PC-9 (cell line): ENCODE data around the gene SLC4A2. TPM values are rescaled to one million over a fixed set of nuclear protein-coding genes. Genes with fewer than 3 reads are reported as not detected.

Experiments
- BruUV-seq: library from RNA; stranded (reverse); fragments of 400-500 nt; replicated peaks from 2 replicates; lab custom pipeline; 2021; lab: Mats Ljungman, UMichigan
- CTCF ChIA-PET: fragments of 300-600 bp; sonication (Branson Sonifier 250); formaldehyde crosslinking; loops from one replicate; lab custom pipeline; 2022; ENCODE audit warnings: antibody characterized with exemption; lab: Charles Lee
- POLR2A ChIA-PET: fragments of 300-600 bp; sonication (Branson Sonifier 250); formaldehyde crosslinking; loops from one replicate; lab custom pipeline; 2022; ENCODE audit warnings: antibody characterized with exemption; ENCODE audit not compliant: unreplicated experiment; lab: Charles Lee
- DNase-seq, 2 experiments: peaks; one replicate each; pipeline versions ENCODE4 v3.0.0 to v3.0.0-alpha.2; 2015 to 2022; ENCODE audit warnings: mixed read lengths in 1 of 2
- H2AFZ ChIP-seq: fragments of 200-600 bp; sonication (generic); 2 replicates; pipeline ENCODE4 v1.8.1; 2017; ENCODE audit warnings: antibody characterized with exemption
- H3F3A ChIP-seq: fragments of 200-600 bp; sonication (generic); 2 replicates; pipeline ENCODE4 v1.8.1; 2017; ENCODE audit warnings: antibody characterized with exemption, mild to moderate bottlenecking, low read depth; ENCODE audit not compliant: insufficient read depth
- H3K27ac ChIP-seq: fragments of 200-600 bp; sonication (generic); 2 replicates; pipeline ENCODE4 v1.6.1; 2016; ENCODE audit warnings: mixed run types
- H3K27me3 ChIP-seq: fragments of 200-600 bp; sonication (generic); 2 replicates; pipeline ENCODE4 v1.6.1; 2016; ENCODE audit warnings: low read depth, mixed run types; ENCODE audit not compliant: insufficient read depth
- H3K36me3 ChIP-seq: fragments of 200-600 bp; sonication (generic); 2 replicates; pipeline ENCODE4 v1.6.1; 2016; ENCODE audit warnings: low read depth, mixed run types
- H3K4me1 ChIP-seq: fragments of 200-600 bp; sonication (generic); replicated peaks from 2 replicates; pipeline ENCODE4 v1.6.1; 2016; ENCODE audit warnings: mixed run types; ENCODE audit not compliant: insufficient read depth
- H3K4me2 ChIP-seq: fragments of 200-600 bp; sonication (generic); 2 replicates; pipeline ENCODE4 v1.6.1; 2017; ENCODE audit warnings: mixed run types
- H3K4me3 ChIP-seq: fragments of 200-600 bp; sonication (generic); 2 replicates; pipeline ENCODE4 v1.6.1; 2016; ENCODE audit warnings: mixed run types
- H3K79me2 ChIP-seq: fragments of 200-600 bp; sonication (generic); 2 replicates; pipeline ENCODE4 v1.6.1; 2017; ENCODE audit warnings: low read depth, mixed run types
- H3K9me2 ChIP-seq: fragments of 200-600 bp; sonication (generic); 2 replicates; pipeline ENCODE4 v1.8.1; 2017; ENCODE audit warnings: mild to moderate bottlenecking; ENCODE audit not compliant: insufficient read depth
- H3K9me3 ChIP-seq: fragments of 200-600 bp; sonication (generic); 2 replicates; pipeline ENCODE4 v1.8.1; 2016; ENCODE audit warnings: low read depth; ENCODE audit not compliant: insufficient read depth
- H4K20me1 ChIP-seq: fragments of 200-600 bp; sonication (generic); 2 replicates; pipeline ENCODE4 v1.8.1; 2017; ENCODE audit not compliant: insufficient read depth
- EZH2 ChIP-seq: fragments of 200-600 bp; sonication (generic); IDR thresholded peaks from 2 replicates; pipeline ENCODE4 v1.8.0; 2017; ENCODE audit warnings: antibody characterized with exemption, low read depth
- intact Hi-C: fragments of 100-400 bp; cut with micrococcal nuclease; formaldehyde crosslinking; loops from one replicate; pipeline ENCODE4 v1.10.0; 2022; ENCODE audit not compliant: unreplicated experiment
- total RNA-seq: library from RNA; stranded (reverse); gene quantifications from 2 replicates; pipeline ENCODE4 v1.2.3, GENCODE V29; 2021
- TF ChIP-seq, protein P1 (sequence below): fragments of 200-600 bp; sonication (generic); conservative IDR thresholded peaks from 2 replicates; pipeline ENCODE4 v1.6.1; 2017; ENCODE audit warnings: mixed run types, antibody characterized with exemption, mild to moderate bottlenecking, moderate library complexity

The SLC4A2 gene
- total RNA-seq, 1 experiment from 2014 or later = 245 TPM

DNA sequence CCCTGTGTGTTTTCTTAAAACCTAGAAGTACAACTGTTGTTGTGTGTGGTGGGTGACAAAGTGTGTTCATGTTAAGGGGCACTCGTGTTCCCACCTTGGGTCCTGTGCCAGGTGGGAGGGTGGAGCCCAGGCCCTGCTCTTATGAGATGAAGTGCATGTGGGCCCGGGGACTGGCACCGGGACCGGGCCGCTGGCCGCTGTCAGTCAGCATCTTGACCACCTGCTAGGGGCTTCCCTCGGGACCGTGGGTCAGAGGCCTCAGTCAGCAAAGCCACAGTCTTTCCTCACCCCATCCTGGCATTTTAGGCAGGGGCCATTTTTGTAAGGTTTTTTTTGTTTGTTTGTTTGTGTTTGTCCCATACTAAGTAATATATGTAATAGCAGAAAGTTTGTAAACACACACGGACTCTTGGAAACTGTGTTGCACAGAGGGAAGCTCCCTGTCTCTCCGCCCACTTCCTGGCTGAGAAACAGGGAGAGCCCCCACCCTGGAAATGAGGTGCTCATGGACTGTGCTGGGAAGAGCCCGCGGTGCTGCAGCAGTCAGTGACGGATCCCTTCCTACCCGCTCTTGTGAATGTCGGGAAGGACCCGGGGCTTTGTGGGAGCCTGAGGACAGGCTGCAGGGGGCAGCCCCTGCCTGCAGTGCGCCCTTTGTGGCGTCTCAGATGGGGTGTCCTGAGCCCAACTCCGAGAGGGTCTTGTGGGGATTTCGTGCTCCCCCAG is 40.3 kb downstream of the SLC4A2 start:
- no peak for TF ChIP-seq EZH2
- TF ChIP-seq, protein P1, sequence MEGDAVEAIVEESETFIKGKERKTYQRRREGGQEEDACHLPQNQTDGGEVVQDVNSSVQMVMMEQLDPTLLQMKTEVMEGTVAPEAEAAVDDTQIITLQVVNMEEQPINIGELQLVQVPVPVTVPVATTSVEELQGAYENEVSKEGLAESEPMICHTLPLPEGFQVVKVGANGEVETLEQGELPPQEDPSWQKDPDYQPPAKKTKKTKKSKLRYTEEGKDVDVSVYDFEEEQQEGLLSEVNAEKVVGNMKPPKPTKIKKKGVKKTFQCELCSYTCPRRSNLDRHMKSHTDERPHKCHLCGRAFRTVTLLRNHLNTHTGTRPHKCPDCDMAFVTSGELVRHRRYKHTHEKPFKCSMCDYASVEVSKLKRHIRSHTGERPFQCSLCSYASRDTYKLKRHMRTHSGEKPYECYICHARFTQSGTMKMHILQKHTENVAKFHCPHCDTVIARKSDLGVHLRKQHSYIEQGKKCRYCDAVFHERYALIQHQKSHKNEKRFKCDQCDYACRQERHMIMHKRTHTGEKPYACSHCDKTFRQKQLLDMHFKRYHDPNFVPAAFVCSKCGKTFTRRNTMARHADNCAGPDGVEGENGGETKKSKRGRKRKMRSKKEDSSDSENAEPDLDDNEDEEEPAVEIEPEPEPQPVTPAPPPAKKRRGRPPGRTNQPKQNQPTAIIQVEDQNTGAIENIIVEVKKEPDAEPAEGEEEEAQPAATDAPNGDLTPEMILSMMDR = no peak
- no TSS peak for BruUV-seq
- no peaks in the 10 kb centered on the region for H3K27me3 ChIP-seq
- ChIA-PET POLR2A (no interaction called here), CTCF (no interaction called here)
- H3K4me1 ChIP-seq = no peaks in the 10 kb centered on the region
- no peak overlapping the region for H2AFZ ChIP-seq
- H3K4me3 ChIP-seq = no peak overlapping the region
- peaks cover 3% of the 10 kb centered on the region; the same call in 1 of the 2 replicates for H3F3A ChIP-seq
- no peak for DNase-seq
- peaks cover 54% of the 10 kb centered on the region for H3K79me2 ChIP-seq
- no peak overlapping the region for H3K4me2 ChIP-seq
- no peaks in the 10 kb centered on the region for H3K9me2 ChIP-seq
- H3K9me3 ChIP-seq = no peaks in the 10 kb centered on the region
- 0 out of 2 replicates have a peak, but pooled peaks cover 5% of the 10 kb centered on the region for H3K36me3 ChIP-seq
- H4K20me1 ChIP-seq = peaks cover 67% of the 10 kb centered on the region
- no peak overlapping the region for H3K27ac ChIP-seq
- intact Hi-C loops = no loop called here

DNA sequence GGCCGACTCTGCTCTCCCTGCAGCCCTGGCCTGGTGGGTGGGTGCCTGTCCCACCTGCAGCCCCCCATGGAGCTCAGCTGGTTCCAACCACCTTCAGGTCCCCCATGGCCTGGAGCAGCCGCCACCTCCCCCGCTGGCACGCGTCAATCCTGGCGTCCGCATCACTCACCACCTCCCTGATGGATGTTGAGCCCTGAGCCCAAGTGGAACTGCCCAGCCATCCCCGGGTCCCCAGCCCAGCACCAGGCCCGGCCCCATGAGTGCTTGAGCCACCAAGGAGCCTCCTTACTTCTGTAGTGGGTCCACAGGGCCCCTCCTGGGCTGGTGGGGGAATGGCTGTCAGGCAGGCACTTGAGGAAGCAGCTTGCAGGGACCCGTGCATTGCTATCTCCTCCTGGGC is 41.5 kb downstream of the SLC4A2 start:
- POLR2A ChIA-PET = no interaction called here
- intact Hi-C loops = no loop called here
- H3K4me2 ChIP-seq = no peak overlapping the region
- H3K27ac ChIP-seq = no peak overlapping the region
- no TSS peak for BruUV-seq
- H3K36me3 ChIP-seq = 0 out of 2 replicates have a peak, but pooled peaks cover 5% of the 10 kb centered on the region
- no peak overlapping the region for H2AFZ ChIP-seq
- H3K27me3 ChIP-seq = no peaks in the 10 kb centered on the region
- no peaks in the 10 kb centered on the region for H3K9me2 ChIP-seq
- H3K4me1 ChIP-seq = no peaks in the 10 kb centered on the region
- peaks cover 57% of the 10 kb centered on the region for H4K20me1 ChIP-seq
- no peaks in the 10 kb centered on the region for H3K9me3 ChIP-seq
- no peak for TF ChIP-seq EZH2
- TF ChIP-seq, protein P1 = no peak
- H3F3A ChIP-seq = peaks cover 3% of the 10 kb centered on the region; the same call in 1 of the 2 replicates
- no peak for DNase-seq
- peaks cover 41% of the 10 kb centered on the region for H3K79me2 ChIP-seq
- CTCF ChIA-PET = no interaction called here
- H3K4me3 ChIP-seq = no peak overlapping the region

DNA sequence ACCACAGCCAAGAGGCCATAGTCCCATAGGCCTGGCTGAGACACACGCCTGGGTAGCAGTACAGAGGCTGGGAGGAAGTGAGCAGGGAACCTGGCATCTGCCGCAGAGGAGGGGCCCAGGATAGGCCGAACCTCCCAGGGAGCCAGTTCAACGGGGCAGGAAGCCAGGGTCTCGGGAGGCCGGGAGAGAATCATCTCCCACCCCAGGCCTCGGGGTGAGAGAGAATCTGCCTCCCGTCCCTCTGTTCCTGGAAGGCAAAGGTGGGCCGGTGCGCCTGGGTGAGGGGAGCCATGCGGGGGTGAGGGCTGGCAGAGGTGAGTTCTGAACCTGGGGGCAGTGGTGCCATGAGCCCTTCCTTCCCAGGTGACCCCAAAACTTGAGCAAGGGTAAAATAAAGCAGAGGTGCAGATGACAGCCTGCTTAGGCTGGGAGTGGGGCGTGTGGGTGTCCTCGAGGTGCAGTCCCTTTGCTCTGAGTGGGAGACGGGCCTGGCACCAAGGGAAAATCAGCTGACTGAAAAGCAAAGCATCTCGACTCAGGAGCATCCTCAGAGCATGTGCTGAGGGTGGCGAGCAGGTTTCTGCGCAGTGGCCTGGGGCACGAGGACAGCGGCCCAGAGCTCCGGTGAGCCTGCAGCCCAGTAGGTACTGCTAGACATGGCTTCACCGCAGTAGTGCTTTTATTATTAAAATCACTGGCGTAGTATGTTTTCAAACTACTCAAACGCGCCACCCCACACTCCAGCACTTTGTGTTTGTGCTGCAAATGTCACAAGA is 42.4 kb downstream of the SLC4A2 start:
- BruUV-seq = no TSS peak
- Histone ChIP-seq H3K27ac (no peak overlapping the region), H3K4me2 (no peak overlapping the region), H3K9me2 (no peaks in the 10 kb centered on the region), H4K20me1 (peaks cover 54% of the 10 kb centered on the region), H2AFZ (no peak overlapping the region), H3K4me1 (no peaks in the 10 kb centered on the region), H3K79me2 (peaks cover 32% of the 10 kb centered on the region), H3K27me3 (no peaks in the 10 kb centered on the region), H3K4me3 (no peak overlapping the region), H3K36me3 (0 out of 2 replicates have a peak, but pooled peaks cover 5% of the 10 kb centered on the region), H3F3A (no peaks in the 10 kb centered on the region), H3K9me3 (no peaks in the 10 kb centered on the region)
- intact Hi-C loops = no loop called here
- TF ChIP-seq, protein P1 = no peak
- no peak for TF ChIP-seq EZH2
- no peak for DNase-seq
- CTCF ChIA-PET = no interaction called here
- POLR2A ChIA-PET = interaction anchor here (0.6 kb wide), 1 partner anchor 195 kb away, joined by 3 read pairs; no protein-coding TSS in a partner anchor
